NK-92 (cell line): ENCODE measurements around the gene HEXD.
"Not testable (repeated sequence)": the region's sequence is repeated elsewhere in the genome, so short reads cannot be mapped to it uniquely, and the experiment has no call there.

ENCODE experiments used
- DNase-seq: peaks from one replicate; lab custom pipeline; 2025; ENCODE audit not compliant: unreplicated experiment; lab: John Stamatoyannopoulos, UW

The HEXD gene

DNA sequence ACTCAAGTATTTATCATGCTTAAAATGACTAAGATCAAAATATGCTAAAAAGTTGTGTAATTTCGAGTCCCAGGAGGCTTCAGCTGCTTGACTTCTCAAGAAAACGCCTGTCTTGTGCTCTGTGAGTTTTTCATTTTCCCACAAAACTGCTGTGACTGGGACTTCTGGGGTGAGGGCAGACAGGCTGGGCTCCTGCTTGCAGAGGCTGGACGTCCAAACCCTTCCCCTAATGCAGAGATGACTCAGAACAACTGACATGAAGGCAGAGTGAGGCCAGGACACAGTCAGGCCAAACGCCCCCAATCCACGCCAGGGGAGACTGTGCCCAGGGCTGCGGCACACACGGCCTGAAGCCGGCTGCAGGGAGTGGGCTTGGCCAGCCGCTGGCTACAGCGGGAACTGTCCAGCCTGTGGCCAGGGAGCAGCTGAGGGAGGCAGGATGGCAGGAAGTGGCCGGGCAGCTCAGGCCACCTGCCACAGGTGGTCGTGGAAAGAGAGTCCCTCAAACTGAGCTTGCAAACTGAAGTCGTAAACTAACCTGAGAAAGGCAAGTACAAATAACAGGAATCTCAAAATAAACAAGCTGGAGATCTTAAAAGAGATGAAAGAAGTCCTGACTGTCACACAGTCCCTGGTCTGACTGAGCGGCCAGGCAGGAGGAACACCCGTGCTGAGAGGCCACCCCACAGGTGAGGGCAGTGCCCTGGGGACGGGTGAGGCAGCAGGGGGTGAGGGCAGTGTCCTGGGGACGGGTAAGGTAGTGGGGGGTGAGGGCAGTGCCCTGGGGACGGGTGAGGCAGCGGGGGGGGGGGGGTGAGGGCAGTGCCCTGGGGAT, 21.3 kb upstream of the HEXD start:
- DNase-seq = no peak

DNA sequence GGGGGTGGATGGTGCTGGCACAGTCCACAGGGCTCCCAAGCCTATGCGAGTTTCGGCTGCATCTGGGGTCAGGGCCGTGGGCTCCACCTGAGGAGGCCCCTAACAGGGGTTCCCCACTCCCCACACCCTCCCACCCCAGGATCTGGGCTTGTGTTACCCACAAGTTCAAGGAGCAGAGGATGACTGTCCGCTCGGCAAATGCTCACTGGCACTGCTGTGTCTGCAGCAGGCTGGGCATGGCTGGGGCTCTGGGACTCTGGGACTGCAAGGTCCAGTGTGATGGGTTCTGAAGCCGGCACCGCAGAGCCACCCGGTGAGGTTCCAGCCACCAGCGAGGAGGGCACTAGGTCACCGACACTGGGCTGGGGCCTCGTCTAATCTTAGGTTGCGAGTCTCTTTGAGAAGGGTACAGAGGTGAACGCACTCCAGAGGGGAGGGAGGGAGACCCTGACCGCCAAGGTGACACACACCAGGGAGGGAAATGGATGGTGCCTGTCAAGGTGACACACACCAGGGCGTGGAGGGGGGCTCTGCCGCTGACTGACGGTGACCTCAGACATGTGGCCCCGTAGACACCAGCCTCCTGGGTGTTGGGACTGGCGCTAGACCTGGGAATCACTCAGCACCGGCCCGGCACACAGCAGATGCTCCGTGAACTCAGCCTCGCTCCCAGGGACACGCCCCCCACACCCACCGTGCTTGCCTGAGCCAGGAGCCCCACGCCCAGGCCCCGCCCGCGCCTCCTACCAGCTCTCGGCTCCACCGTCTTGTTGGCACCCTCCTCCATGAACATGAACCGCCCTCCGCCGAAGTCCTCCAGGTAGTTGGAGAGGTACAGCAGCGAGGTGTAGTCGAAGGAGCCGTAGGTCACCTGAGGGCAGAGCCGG, 20.5 kb upstream of the HEXD start:
- DNase-seq = no peak

DNA sequence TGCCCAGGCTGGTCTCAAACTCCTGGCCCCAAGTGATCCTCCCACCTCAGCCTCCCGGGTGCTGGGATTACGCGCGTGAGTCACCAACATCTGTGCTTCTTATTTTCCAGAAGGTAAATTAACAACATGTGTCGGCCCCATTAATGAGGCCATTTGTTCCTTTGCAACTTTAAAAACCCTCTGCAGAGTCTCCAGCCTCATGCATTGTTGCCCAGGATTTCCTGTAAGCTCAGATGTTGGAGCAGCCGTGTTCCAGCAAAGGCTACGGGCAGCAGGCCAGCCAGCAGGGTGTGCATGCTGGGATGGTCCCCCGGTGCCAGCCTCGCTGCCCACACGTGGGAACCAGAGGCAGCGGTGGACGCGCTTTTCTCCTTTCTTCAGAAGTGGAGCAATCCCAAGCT, 19.1 kb upstream of the HEXD start:
- no peak for DNase-seq

DNA sequence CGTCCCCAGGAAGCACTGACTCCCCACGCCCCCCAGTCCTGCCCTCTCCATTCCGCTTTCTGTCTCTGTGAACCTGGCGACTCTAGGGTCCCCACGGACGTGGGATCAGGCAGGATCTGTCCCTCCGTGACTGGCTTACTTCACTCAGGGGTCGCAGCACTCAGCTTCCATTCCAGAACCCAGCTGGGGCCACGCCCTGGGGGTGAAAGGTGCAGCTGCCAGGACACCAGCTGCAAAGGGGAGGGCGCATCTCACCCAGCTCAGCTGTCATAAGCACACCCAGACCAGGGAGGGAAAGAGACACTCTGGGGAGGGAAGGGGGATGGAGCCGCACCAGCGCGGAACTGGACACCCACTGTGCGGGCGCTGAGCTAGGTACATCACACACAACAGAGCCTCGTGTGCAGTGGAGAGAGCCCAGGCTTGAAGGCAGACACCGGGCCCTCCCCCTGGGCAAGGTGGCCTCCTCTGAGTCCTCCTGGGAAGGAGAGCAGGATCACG, 18.5 kb upstream of the HEXD start:
- no peak for DNase-seq

DNA sequence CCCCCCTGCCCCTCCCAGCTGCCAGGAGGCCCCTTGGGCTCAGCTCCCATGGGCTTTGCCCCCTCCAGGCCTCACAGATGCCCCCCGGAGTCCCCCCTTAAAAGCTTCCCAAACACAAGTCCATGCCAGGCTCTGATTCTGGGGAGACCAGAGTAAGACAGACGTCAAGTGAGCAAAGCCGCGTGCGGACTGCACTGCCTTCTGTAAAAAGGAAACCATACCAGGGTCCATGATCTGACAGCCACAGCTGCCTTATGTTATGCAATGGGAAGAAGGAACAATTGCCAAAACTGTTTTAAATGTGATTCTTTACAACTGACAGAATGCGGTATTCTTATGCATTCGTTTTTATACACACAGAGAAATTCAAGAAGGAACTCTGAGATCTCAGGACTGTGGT, 17.9 kb upstream of the HEXD start:
- no peak for DNase-seq

DNA sequence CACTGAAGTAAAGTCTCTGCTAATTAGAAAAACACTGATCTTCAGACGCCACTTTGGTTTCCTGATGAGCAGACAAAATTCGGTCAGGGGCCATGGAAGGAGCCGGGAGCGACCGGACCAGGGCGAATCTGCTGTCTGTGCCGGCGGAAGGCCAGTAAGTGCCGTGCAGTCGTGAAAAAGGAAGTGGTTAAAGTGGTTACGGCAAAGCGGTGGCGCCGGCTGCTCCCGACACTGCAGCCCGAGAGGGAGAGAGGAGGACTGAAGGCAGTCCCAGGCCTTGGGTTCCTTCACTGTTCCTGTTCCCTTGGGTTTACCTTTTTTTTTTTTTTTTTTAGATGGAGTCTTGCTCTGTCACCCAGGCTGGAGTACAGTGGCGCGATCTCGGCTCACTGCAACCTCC, 17.3 kb upstream of the HEXD start:
- DNase-seq = no peak

DNA sequence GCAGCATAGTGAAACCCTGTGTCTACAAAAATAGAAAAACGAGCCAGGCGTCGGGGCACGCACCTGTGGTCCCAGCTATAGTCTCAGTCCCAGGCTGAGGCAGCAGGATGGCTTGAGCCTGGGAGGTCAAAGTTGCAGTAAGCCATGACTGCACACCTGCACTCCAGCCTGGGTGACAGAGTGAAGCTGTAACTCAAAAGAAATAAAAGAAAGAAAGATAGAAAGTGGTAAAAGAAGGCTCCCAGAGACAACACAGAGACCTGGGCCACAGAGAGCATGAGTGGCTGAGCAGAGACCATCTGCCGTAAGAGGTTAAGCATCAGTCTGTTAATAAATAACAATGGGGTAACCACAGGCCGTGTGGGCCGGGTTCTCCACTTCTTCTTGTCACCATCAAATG, 15.3 kb upstream of the HEXD start:
- DNase-seq = no peak

DNA sequence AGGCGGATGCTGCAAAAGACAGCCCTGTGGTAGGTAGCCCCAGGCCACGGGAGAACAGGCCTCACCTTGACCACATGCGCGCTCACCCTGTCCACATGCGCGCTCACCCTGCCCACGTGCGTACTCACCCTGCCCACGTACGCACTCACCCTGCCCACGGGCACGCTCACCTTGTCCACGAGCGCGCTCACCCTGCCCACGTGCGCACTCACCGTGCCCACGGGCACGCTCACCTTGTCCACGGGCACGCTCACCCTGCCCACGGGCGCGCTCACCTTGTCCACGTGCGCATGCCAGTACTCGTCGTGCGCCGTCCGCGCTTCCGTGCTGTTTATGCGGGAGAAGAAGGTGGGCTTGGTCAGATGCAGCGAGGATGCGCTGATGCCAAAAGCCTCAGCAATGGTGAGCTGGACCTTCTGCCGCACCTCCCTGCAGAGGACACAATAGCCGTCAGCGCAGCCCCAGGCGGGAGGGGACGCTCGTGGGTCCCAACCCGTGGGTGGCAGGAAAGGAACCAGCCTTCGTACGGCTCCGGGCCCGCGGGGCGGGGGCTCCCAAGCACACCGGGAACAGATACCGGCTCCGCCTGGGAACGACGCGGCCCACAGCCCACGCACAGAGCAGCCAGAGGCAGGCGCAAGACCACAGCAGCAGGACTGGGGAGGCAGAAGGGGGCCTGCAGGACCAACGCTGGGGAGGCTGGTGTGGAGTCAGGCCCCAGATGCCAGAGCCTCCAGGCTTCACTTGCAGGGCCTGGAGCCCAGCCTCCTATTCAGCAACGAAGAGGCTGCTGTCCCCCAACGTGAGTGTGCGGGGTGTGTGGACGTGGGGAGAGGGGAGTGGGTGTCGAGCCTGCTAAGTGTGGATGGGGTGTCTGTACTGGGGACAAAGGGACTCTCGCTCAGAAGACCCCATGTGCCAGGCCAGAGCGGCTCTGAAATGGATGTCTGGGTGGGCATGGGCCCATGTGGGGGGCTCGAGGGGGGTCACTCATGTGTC, 14.2 kb upstream of the HEXD start:
- no peak for DNase-seq

DNA sequence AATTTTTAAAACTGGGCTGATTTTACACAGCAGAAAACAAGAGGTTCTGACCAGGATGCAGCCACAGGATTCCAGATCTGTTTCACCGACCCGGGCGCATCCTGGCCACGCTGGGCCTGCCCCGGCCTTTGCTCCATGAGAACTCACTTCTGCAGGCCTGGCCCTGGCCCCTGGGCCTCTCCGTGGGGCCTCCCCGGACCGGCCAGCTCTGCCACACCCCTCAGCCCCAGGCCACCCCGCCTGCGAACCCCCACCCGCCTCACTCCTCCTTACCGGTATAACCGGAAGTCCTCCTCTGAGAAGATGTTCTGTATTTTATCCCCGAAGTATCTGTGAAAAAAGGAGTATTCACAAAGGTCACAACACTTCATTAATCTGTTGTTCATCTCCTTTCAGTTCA, 13.1 kb upstream of the HEXD start:
- no peak for DNase-seq

DNA sequence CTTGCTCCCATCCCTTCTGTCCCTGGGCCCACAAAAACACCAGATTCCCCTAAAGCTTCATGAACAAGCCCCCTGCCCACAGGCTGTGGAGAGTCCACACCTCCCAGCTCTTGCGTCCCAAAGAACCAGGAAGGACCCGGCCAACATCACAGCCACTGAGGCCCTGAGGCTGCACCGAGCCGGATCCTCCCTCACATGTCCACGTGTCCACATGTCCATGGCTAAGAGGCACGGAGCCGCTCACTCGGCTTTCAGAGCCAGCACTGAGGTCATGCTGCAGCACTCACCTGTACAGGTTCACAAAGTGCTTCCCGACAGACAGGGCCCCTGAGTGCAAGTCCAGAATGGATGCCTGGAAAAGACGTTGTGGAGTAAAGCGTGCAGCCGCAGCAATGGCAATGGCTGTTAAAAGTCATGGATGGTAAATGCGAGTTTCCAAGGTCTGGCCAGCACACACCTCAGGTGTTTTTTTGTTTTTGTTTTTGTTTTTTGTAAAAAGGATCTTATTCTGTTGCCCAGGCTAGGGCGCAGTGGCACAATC, 11.9 kb upstream of the HEXD start:
- no peak for DNase-seq

DNA sequence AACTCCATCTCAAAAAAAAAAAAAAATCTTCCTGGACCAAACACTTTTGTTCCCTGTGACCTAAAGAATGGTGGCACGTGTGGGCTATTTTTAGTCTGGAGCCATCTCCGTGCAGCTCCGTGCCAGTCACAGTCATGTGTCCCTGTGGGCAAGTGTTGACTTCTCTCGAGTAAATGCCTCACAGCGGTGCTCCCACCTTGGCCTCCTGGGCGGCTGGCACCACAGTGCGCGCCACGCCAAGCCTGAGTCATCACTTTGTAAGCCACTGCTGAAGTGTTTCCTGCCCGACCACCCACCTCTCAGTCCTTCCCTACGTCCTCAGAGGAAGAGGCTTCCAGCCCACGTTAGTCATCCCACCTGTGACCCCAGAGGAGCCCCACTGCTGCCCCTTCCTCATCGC, 10.9 kb upstream of the HEXD start:
- DNase-seq = no peak

DNA sequence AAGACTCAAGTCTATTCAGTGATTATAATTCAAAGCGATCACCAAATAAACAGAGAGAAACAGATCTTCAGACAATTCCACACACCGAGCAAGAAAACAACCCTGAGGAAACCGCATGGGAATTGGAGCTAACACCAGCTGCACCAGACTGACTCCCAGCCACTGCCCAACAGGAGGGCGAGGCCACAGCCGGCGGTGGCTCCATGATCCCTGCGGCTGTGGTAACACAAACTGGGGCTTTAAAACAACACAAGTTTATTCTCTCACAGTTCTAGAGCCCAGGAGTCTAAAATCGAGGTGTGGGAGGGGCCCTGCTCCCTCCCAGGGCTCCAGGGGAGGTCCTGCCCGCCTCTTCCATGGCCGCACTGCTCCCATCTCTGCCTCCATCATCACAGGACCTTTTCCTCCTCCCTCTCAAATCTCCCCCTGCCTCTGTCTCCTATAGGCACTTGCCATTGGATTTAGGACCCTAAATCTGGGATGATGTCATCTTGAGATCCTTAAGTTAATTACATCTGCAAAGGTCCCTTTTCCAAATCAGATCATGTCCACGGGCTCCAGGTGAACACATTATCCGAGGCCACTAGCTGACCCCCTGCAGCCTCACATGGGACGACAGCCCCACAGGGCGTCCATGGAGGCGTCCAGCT, 9.7 kb upstream of the HEXD start:
- DNase-seq = no peak

DNA sequence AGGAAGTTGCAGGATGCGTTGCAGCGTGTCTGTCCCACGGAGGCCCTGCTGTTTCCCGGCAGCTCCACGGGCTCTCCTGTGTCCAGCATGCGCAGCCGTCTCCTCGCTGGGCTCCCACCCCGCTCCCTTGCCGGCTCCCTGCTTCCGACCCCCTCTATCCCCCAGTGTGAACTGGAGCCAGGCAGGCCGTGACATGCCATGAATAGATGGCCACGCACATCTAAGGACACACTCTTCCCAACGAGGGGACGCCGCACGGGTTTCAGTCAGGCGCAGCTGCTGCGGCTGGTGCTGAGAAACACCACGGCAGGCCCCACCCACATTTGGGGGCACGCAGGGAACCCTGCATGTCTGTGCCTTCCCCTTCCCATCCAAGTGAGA, 9.2 kb upstream of the HEXD start:
- DNase-seq = no peak

DNA sequence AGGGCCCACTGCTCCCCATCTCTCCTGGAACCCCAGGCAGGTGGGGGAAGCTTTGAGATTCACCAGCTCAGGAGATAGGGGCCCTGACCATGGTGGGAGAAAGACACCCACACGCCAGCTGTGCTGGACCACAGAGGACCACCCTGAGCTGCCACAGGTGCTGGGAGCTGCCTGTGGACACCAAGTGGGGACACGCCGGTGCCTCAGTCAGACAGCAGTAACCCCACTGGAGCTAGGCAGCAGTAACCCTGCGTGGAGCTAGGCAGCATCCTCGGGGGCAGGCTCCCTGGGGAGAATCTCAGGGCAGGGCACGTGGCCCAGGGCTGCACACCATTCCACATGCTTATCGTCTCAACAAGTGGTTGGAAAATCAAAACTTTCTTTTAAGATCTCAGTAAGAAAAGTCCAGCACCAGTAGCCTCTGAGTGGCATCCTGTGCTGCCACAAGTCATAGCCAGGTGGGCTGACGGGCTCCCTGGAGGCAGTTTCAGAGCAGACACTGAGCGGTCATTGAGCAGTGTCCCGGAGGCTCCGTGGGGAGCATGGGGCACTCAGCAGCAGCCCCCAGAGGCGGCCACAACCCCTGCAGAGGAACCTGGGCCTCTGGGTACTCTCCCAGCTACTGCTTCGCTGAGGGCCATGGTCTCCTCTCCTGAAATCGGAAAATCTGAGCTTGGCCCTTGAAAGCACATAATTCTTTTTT, 8.0 kb upstream of the HEXD start:
- no peak for DNase-seq

DNA sequence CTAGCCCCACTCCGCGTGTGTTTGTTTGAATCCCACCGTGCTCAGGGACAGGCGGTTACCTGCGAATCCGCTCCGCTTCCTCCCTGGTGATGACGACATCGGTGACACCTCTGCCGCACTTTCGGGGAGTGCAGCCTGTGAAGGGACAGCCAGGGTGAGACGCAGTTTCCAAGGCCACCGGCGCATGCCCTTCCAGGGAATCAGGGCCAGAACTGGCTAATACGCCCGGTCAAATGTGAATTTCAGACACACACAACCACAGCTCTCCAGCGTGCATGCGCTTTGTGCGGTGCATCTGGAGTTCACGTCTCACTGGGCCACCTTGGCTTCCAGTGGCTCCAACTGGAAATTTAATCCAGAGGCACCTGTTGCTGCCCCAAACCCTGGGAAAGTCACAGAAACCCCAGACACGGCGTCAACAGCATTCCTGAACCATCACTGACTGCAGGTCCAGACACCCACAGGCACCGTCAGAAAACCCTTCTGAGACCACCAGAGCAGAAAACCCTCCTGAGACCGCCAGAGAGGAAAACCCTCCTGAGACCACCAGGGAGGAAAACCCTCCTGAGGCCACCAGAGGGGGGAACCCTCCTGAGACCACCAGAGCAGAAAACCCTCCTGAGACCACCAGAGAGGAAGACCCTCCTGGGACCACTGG, 6.6 kb upstream of the HEXD start:
- no peak for DNase-seq

DNA sequence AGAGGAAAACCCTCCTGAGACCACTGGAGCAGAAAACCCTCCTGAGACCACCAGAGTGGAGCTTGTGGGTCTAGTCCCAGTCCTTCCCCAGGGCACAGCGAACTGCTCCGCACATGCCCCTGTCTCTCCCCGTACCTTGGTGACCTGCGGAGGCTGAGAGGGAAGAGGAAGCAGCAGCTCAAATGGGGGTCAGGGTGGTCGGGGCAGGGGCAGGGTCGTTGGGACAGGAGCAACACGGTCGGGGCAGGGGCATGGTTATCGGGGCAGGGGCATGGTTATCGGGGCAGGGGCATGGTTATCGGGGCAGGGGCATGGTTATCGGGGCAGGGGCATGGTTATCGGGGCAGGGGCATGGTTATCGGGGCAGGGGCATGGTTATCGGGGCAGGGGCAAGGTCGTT, 6.1 kb upstream of the HEXD start:
- DNase-seq = not testable (repeated sequence)

DNA sequence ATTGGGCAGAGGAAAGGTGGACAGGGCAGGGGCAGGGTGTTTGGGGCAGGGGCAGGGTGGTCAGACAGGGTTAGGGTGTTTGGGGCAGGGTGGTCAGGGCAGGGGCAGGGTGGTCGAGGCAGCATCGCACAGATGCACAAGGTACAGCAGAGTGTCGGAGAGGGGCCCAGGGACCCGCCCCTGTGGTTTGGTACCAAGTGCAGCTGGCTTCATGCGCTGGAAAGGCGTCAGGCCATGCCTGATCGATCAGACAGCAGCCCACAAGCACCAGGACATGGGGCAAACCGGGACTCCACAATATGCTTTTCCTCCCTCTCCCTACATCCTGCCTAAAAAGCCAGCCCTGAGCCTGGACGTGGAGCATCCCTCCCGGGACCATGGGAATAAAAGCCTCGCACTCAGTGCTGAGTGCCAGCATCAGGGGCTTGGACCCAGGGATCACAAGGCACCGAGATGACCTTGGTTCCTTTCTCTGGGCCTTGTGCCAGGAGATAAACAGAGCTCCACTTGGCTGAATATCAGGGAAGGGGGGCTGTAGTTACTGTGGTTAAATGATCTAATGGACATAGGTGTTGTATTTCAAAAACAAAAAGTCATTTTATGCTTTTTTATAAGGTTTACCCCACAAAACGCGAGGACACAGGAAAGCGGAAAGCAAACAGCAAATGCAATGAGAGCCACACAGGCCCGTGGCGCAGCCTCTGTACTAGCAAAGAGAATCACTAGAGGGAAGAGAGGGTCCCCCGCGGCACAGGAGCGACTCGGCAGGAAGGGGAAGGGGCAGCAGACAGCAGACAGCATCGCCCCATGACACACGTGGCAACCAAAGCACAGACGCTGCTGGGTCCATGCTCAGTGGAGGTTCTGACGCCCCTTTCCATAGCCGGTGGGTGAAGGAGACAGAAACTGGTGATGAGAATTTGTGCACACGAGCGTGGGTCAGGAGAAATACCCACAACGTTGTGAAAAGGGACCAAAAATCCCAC, 5.3 kb upstream of the HEXD start:
- no peak for DNase-seq
